ENCODE results near the gene NUP107. TPM values are rescaled to one million over a fixed set of nuclear protein-coding genes. Genes with fewer than 3 reads are reported as not detected.

Gene NUP107
- total and polyA plus RNA-seq, 9 donors: 18.4 to 56.6 (median 45.3) TPM

GRCh38 chr12:68776976-68777610 lies 90.3 kb downstream of the NUP107 start:
- WGBS, 3 donors: 57 to 63% (median 57%) methylated on average over 5 of the region's 5 CpGs
- TF ChIP-seq CTCF (IDR thresholded peaks at IDR 0.05) (no peak), EP300 (IDR thresholded peaks at IDR 0.05) (no peak), POLR2A (IDR thresholded peaks at IDR 0.05) (no peak)
- Histone ChIP-seq H3K4me3 (no peak overlapping the region), H3K27me3 (no peaks in the 10 kb centered on the region), H3K4me1 (ENCODE audit: insufficient read depth) (no peaks in the 10 kb centered on the region), H3K36me3 (no peaks in the 10 kb centered on the region), H3K27ac (no peak overlapping the region), H3K9me3 (no peaks in the 10 kb centered on the region)
- no peak for DNase-seq
- intact Hi-C loops (cut with DNase I): no loop called here

GRCh38 chr12:68779280-68779679 lies 92.5 kb downstream of the NUP107 start:
- Histone ChIP-seq H3K4me1 (ENCODE audit: insufficient read depth) (no peaks in the 10 kb centered on the region), H3K36me3 (no peaks in the 10 kb centered on the region), H3K4me3 (no peak overlapping the region), H3K9me3 (no peaks in the 10 kb centered on the region), H3K27ac (no peak overlapping the region), H3K27me3 (no peaks in the 10 kb centered on the region)
- intact Hi-C loops (cut with DNase I): no loop called here
- TF ChIP-seq EP300 (IDR thresholded peaks at IDR 0.05) (no peak), CTCF (IDR thresholded peaks at IDR 0.05) (no peak), POLR2A (IDR thresholded peaks at IDR 0.05) (no peak)
- DNase-seq: no peak

GRCh38 chr12:68780731-68781130 lies 94.0 kb downstream of the NUP107 start:
- H3K9me3 ChIP-seq: no peaks in the 10 kb centered on the region
- peaks cover under 1% of the 10 kb centered on the region for H3K4me1 ChIP-seq (ENCODE audit: insufficient read depth)
- 94 to 97% (median 95%) methylated on average over 6 of the region's 6 CpGs for WGBS, 3 donors
- no peak overlapping the region for H3K27ac ChIP-seq
- DNase-seq: no peak
- no peaks in the 10 kb centered on the region for H3K36me3 ChIP-seq
- intact Hi-C loops (cut with DNase I): no loop called here
- TF ChIP-seq CTCF (IDR thresholded peaks at IDR 0.05) (no peak), EP300 (IDR thresholded peaks at IDR 0.05) (no peak), POLR2A (IDR thresholded peaks at IDR 0.05) (no peak)
- H3K27me3 ChIP-seq: no peaks in the 10 kb centered on the region
- no peak overlapping the region for H3K4me3 ChIP-seq

- no peak for DNase-seq
- H3K4me1 ChIP-seq (ENCODE audit: insufficient read depth): peaks cover 2% of the 10 kb centered on the region
- TF ChIP-seq CTCF (IDR thresholded peaks at IDR 0.05): no peak
- TF ChIP-seq POLR2A (IDR thresholded peaks at IDR 0.05): no peak
- TF ChIP-seq EP300 (IDR thresholded peaks at IDR 0.05): no peak
- 95% methylated on average over 6 of the region's 6 CpGs for WGBS, 3 donors
- H3K9me3 ChIP-seq: no peaks in the 10 kb centered on the region
- intact Hi-C loops (cut with DNase I): no loop called here
- H3K4me3 ChIP-seq: no peak overlapping the region
- H3K27ac ChIP-seq: no peak overlapping the region
- H3K36me3 ChIP-seq: no peaks in the 10 kb centered on the region
- H3K27me3 ChIP-seq: no peaks in the 10 kb centered on the region
These were observed 95.0 kb downstream of the NUP107 start for GRCh38 chr12:68781728-68782127.

Measured in ovary (tissue), 9 donors.